HepG2 (cell line): ENCODE results near the gene RERE. TPM values are rescaled to one million over a fixed set of nuclear protein-coding genes. Genes with fewer than 3 reads are reported as not detected.

Source experiments
- ATAC-seq: fragments of 200-7000 bp; cut with Tn5 transposase; 3 replicates; pipeline ENCODE4 v1.9.1; 2020; ENCODE audit warnings: mild to moderate bottlenecking, moderate library complexity
- BruUV-seq: library from RNA; stranded (reverse); fragments of 400-500 nt; replicated peaks from 2 replicates; lab custom pipeline; 2021; lab: Mats Ljungman, UMichigan
- CTCF ChIA-PET: fragments of 300-600 bp; formaldehyde crosslinking; extraction: SDS; loops from one replicate; lab custom pipeline; 2021; ENCODE audit warnings: low total read pairs, inconsistent platforms, low intra/inter-chr PET ratio; lab: Yijun Ruan, JAX
- POLR2A ChIA-PET: fragments of 350-600 bp; sonication (Branson Sonifier 250); formaldehyde crosslinking; loops from one replicate; lab custom pipeline; 2020; ENCODE audit warnings: antibody characterized with exemption, inconsistent platforms; lab: Yijun Ruan, JAX
- DNase-seq: peaks from one replicate; pipeline ENCODE4 v3.0.0-alpha.2; 2015; ENCODE audit warnings: low spot score
- FAIRE-seq: peaks from 3 replicates; lab custom pipeline; 2011; peaks lifted over from hg19 to GRCh38; lab: Jason Lieb, UNC
- H2AFZ ChIP-seq: one replicate; pipeline ENCODE4 v1.6.1; 2011; ENCODE audit warnings: low read length, inconsistent platforms
- H3K27ac ChIP-seq: fragments of 300-600 bp; 3 replicates; pipeline ENCODE4 v1.8.0; 2011; ENCODE audit warnings: mixed run types, mild to moderate bottlenecking, mixed read lengths, low read length, inconsistent platforms; ENCODE audit not compliant: insufficient read depth; ENCODE audit errors: extremely low read length
- H3K27me3 ChIP-seq, 2 experiments: fragments of 200-600 bp in 1 of 2; 2 replicates in 1 of 2; 3 replicates in 1 of 2; pipeline versions ENCODE4 v1.6.0 to v1.8.0; 2011; ENCODE audit warnings: low read length in 2 of 2, mild to moderate bottlenecking in 2 of 2, moderate library complexity in 2 of 2, inconsistent platforms in 1 of 2; ENCODE audit not compliant: insufficient read depth in 2 of 2, control insufficient read depth in 1 of 2
- H3K36me3 ChIP-seq, 2 experiments: fragments of 200-600 bp in 1 of 2; replicated peaks in 1 of 2; 2 replicates in 1 of 2; 3 replicates in 1 of 2; pipeline versions ENCODE4 v1.5.1 to v1.8.0; 2011; ENCODE audit warnings: low read length in 2 of 2, inconsistent platforms in 1 of 2; ENCODE audit not compliant: insufficient read depth in 2 of 2, control insufficient read depth in 1 of 2
- H3K4me1 ChIP-seq: 2 replicates; pipeline ENCODE4 v1.5.1; 2012; ENCODE audit warnings: low read length, inconsistent platforms; ENCODE audit not compliant: insufficient read depth
- H3K4me2 ChIP-seq: 2 replicates; pipeline ENCODE4 v1.6.0; 2011; ENCODE audit warnings: low read depth, low read length, inconsistent platforms
- H3K4me3 ChIP-seq, 3 experiments: fragments of 200-600 bp in 1 of 3; sonication (generic), shearing (Covaris generic) in 1 of 3; replicated peaks in 1 of 3; 2 replicates each; pipeline ENCODE4 v1.5.1; 2011 to 2016; ENCODE audit warnings: low read length in 3 of 3, inconsistent platforms in 2 of 3, low read depth in 2 of 3, mild to moderate bottlenecking in 2 of 3, control low read depth in 1 of 3, mixed read lengths in 1 of 3; ENCODE audit not compliant: insufficient read depth in 1 of 3
- H3K79me2 ChIP-seq: one replicate; pipeline ENCODE4 v1.6.1; 2011; ENCODE audit warnings: low read length, inconsistent platforms; ENCODE audit not compliant: insufficient read depth
- H3K9ac ChIP-seq: 2 replicates; pipeline ENCODE4 v1.6.0; 2011; ENCODE audit warnings: mild to moderate bottlenecking, low read depth, low read length, inconsistent platforms; ENCODE audit not compliant: insufficient read depth
- H3K9me3 ChIP-seq: 2 replicates; pipeline ENCODE4 v1.5.1; 2012; ENCODE audit warnings: mild to moderate bottlenecking, low read length
- H4K20me1 ChIP-seq: 2 replicates; pipeline ENCODE4 v1.6.0; 2011; ENCODE audit warnings: inconsistent platforms, mild to moderate bottlenecking, low read length, moderate library complexity; ENCODE audit not compliant: insufficient read depth
- ARNT ChIP-seq: fragments of 450-650 bp; IDR thresholded peaks from 2 replicates; pipeline ENCODE4 v1.6.1; 2017
- CSRNP2 ChIP-seq: sonication (generic); formaldehyde crosslinking; conservative IDR thresholded peaks from 2 replicates; pipeline ENCODE4 v1.8.0; 2022; ENCODE audit warnings: low read depth, missing genetic modification reagents
- GRHL1 ChIP-seq: sonication (generic); formaldehyde crosslinking; conservative IDR thresholded peaks from 2 replicates; pipeline ENCODE4 v1.8.0; 2022; ENCODE audit warnings: missing genetic modification reagents
- NR2F2 ChIP-seq: IDR thresholded peaks from 2 replicates; pipeline ENCODE4 v1.6.1; 2012; ENCODE audit warnings: low read depth, inconsistent platforms, borderline replicate concordance
- STAT6 ChIP-seq: sonication (generic); formaldehyde crosslinking; IDR thresholded peaks from 2 replicates; pipeline ENCODE4 v1.4.0; 2020; ENCODE audit warnings: missing genetic modification reagents, mild to moderate bottlenecking, borderline replicate concordance
- TFE3 ChIP-seq: IDR thresholded peaks from 2 replicates; pipeline ENCODE4 v1.6.1; 2016
- ZNF230 ChIP-seq: sonication (generic); formaldehyde crosslinking; IDR thresholded peaks from 2 replicates; pipeline ENCODE4 v1.4.0; 2020; ENCODE audit warnings: mild to moderate bottlenecking, missing genetic modification reagents
- ZNF513 ChIP-seq: sonication (generic); formaldehyde crosslinking; conservative IDR thresholded peaks from 2 replicates; pipeline ENCODE4 v1.5.0; 2020; ENCODE audit warnings: missing genetic modification reagents
- ZNF850 ChIP-seq: sonication (generic); formaldehyde crosslinking; conservative IDR thresholded peaks from 2 replicates; pipeline ENCODE4 v1.9.0; 2021; ENCODE audit warnings: mild to moderate bottlenecking, missing genetic modification reagents
- WGBS: methylation state at CpG from one replicate; pipeline ENCODE4 v1.1.6; 2017; ENCODE audit warnings: low lambda C conversion rate; 5-methylcytosine and 5-hydroxymethylcytosine counted together
- in situ Hi-C: cut with HindIII; loops from 2 replicates; pipeline ENCODE4 v1.10.0; 2017; ENCODE audit warnings: low pct_unique_long_range_greater_than_20kb; ENCODE audit not compliant: extremely low pct_ligation_motif_present
- intact Hi-C: fragments of 100-400 bp; cut with micrococcal nuclease; formaldehyde crosslinking; loops from one replicate; pipeline ENCODE4 v1.10.0; 2022; ENCODE audit not compliant: unreplicated experiment
- polyA plus RNA-seq, 8 experiments: library from polyadenylated mRNA; depleted of rRNA in 3 of 8; stranded (reverse) in 7 of 8; unstranded in 1 of 8; fragments of >200 nt; fragmentation: Illumina TruSeq in 4 of 8; extraction: Trizol in 4 of 8; gene quantifications; 2 replicates each; pipeline versions ENCODE4 v1.2.1 to v1.2.3, GENCODE V29; 2011 to 2016; ENCODE audit warnings: low read depth in 4 of 8, missing spikeins in 1 of 8, mixed read lengths in 1 of 8; ENCODE audit not compliant: insufficient read depth in 1 of 8
- total RNA-seq, 5 experiments: library from RNA; depleted of rRNA; stranded (reverse); fragments of >200 nt; fragmentation: Illumina TruSeq; extraction: Trizol; gene quantifications; 2 replicates each; pipeline ENCODE4 v1.2.3, GENCODE V29; 2016; ENCODE audit warnings: low read depth in 1 of 5

The RERE gene
- total and polyA plus RNA-seq, 2 of the 13 experiments (the other 11 are each of a cell fraction or from before 2014, with no cell fraction given) = 18.3 to 21.9 TPM

- TF ChIP-seq ZNF513 (CRISPR knock-in tag) (no peak), STAT6 (no peak)
These were observed 227.9 kb downstream of the RERE start (continued) for GRCh38 chr1:8589571-8589970.

GRCh38 chr1:8587784-8588183, 229.7 kb downstream of the RERE start:
- Histone ChIP-seq H3K36me3 (peaks cover 4 to 29% of the 10 kb centered on the region in 2 experiments; a peak in 4 of 5 replicates), H4K20me1 (peaks cover 47% of the 10 kb centered on the region), H3K27ac (no peak overlapping the region), H3K79me2 (peaks cover 88% of the 10 kb centered on the region), H3K4me3 (no peak overlapping the region), H3K4me1 (peaks cover 6% of the 10 kb centered on the region; the same call in 1 of the 2 replicates), H3K4me2 (no peak overlapping the region), H3K27me3 (no peaks in the 10 kb centered on the region), H2AFZ (no peak overlapping the region), H3K9me3 (no peaks in the 10 kb centered on the region), H3K9ac (no peak overlapping the region)
- ChIA-PET POLR2A (no interaction called here), CTCF (no interaction called here)
- DNase-seq (no peak), FAIRE-seq (no peak), ATAC-seq (no peak)
- no TSS peak for BruUV-seq
- TF ChIP-seq ARNT = no peak
- TF ChIP-seq NR2F2 = no peak
- TF ChIP-seq ZNF850 = no peak
- TF ChIP-seq TFE3 (CRISPR knock-in tag) = no peak
- no peak for TF ChIP-seq ZNF230 (CRISPR knock-in tag)
- TF ChIP-seq GRHL1 = no peak
- no peak for TF ChIP-seq CSRNP2 (CRISPR knock-in tag)
- intact Hi-C loops (no loop called here), in situ Hi-C loops (no loop called here)
- 86% methylated on average over 5 of the region's 5 CpGs for WGBS
